Activated CD8-positive, alpha-beta T cell treated with anti-CD3 and anti-CD28 coated beads for 36 hours (primary cell): ENCODE data around the gene TMEM269. TPM values are rescaled to one million over a fixed set of nuclear protein-coding genes. Genes with fewer than 3 reads are reported as not detected.

Experiments
- ATAC-seq: fragments of 200-7000 bp; cut with Tn5 transposase; one replicate; pipeline ENCODE4 v1.10.0; 2021; ENCODE audit warnings: mild to moderate bottlenecking, moderate library complexity
- CTCF ChIA-PET: fragments of 350-600 bp; sonication (Branson Sonifier 250); formaldehyde crosslinking; loops from one replicate; lab custom pipeline; 2021; ENCODE audit warnings: antibody characterized with exemption; lab: Charles Lee
- POLR2A ChIA-PET: fragments of 350-600 bp; sonication (Branson Sonifier 250); formaldehyde crosslinking; loops from one replicate; lab custom pipeline; 2021; ENCODE audit warnings: antibody characterized with exemption; lab: Charles Lee
- DNase-seq: peaks from one replicate; pipeline ENCODE4 v3.0.0-alpha.2; 2020
- H3K27ac Mint-ChIP-seq: one replicate; pipeline ENCODE4 v1.8.0; 2021; ENCODE audit warnings: mild to moderate bottlenecking, mixed read lengths
- H3K27me3 Mint-ChIP-seq: one replicate; pipeline ENCODE4 v1.8.0; 2021; ENCODE audit warnings: mixed read lengths
- H3K36me3 Mint-ChIP-seq: one replicate; pipeline ENCODE4 v1.8.0; 2021; ENCODE audit warnings: low read depth, mixed read lengths
- H3K4me1 Mint-ChIP-seq: one replicate; pipeline ENCODE4 v1.8.0; 2021; ENCODE audit warnings: low read depth, mixed read lengths
- H3K4me3 Mint-ChIP-seq: one replicate; pipeline ENCODE4 v1.8.0; 2021; ENCODE audit warnings: mild to moderate bottlenecking, moderate library complexity, mixed read lengths
- H3K9me3 Mint-ChIP-seq: one replicate; pipeline ENCODE4 v1.8.0; 2021; ENCODE audit warnings: mixed read lengths
- intact Hi-C: fragments of 100-400 bp; cut with micrococcal nuclease; formaldehyde crosslinking; loops from one replicate; pipeline ENCODE4 v1.10.0; 2022
- total RNA-seq, 2 experiments: library from RNA; stranded (reverse); gene quantifications; one replicate each; pipeline ENCODE4 v1.2.3, GENCODE V29; 2021
- TF ChIP-seq, protein P1 (sequence below): fragments of 200-600 bp; IDR thresholded peaks from one replicate; pipeline ENCODE4 v1.8.0; 2022; ENCODE audit warnings: antibody characterized with exemption, mild to moderate bottlenecking

Gene TMEM269
- total RNA-seq, 2 experiments from 2014 or later, result 0.22 to 0.32 TPM

- TF ChIP-seq, protein P1, sequence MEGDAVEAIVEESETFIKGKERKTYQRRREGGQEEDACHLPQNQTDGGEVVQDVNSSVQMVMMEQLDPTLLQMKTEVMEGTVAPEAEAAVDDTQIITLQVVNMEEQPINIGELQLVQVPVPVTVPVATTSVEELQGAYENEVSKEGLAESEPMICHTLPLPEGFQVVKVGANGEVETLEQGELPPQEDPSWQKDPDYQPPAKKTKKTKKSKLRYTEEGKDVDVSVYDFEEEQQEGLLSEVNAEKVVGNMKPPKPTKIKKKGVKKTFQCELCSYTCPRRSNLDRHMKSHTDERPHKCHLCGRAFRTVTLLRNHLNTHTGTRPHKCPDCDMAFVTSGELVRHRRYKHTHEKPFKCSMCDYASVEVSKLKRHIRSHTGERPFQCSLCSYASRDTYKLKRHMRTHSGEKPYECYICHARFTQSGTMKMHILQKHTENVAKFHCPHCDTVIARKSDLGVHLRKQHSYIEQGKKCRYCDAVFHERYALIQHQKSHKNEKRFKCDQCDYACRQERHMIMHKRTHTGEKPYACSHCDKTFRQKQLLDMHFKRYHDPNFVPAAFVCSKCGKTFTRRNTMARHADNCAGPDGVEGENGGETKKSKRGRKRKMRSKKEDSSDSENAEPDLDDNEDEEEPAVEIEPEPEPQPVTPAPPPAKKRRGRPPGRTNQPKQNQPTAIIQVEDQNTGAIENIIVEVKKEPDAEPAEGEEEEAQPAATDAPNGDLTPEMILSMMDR, result no peak
- Mint-ChIP-seq H3K27me3 (no peaks in the 10 kb centered on the region), H3K27ac (peak overlapping the region; percentile 79), H3K4me3 (peak overlapping the region; percentile 92), H3K9me3 (peaks cover 2% of the 10 kb centered on the region), H3K4me1 (peaks cover 28% of the 10 kb centered on the region), H3K36me3 (peaks cover 43% of the 10 kb centered on the region)
- DNase-seq, result peak; percentile 11
- intact Hi-C loops, result no loop called here
- peak; percentile 5 for ATAC-seq
- ChIA-PET POLR2A (interaction anchor here (0.6 to 2.9 kb wide), 9 partner anchors 11 to 325 kb away, joined by 3 to 10 read pairs (median 4); partner anchors contain the start of genes C1orf50, ERMAP, P3H1 and SVBP), CTCF (interaction anchor here (0.9 to 4.0 kb wide), 17 partner anchors 8 to 389 kb away, joined by 3 to 16 read pairs (median 4); partner anchors contain the start of genes C1orf50, P3H1, PPCS and SVBP)
Observed at GRCh38 chr1:42845866-42846256, 61.1 kb downstream of the TMEM269 start.

DNA sequence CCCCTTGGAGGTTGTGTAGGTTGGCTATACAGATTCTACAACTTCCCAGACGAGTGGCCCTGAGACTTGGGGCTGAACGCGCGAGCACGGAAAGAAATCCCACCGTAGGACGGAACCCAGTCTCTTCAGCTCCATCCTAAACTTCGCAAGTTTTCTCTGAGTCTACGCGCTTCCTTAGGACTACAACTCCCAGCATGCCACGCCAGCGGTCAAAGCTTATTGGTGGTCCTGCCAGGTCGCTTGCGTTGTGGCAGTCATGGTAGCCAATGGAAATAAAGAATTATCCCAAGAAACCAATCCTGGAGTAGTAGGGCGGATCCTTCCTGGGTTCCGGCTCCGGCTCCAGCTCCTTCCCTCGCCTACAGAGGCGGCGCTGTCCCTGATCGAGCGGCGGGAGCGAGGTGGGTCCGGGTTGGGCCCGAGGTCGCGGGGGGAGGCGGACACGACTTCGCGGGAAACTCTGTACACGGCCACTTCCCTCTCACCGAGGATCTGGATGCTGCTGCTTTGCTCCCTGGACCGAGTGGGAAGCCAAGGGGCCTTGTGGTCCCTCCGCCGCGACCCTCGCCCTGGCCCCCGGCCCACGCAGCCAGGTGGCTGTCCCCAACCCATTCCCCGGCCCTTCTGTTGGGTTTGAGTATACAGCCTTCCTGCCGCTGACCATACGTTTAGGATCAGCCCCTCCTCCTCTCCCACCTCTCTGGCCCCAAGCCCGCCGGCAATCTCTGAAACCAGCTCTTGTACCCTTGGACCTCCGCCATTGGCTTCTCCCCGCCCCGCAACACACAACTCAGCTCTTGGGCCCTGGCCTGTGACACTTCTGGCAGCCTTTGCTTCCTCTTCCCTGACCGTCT is 61.7 kb downstream of the TMEM269 start, which contains the start of gene ZNF691:
ZNF691 (plus strand) TSS at position 357 of the 854 bp plus-strand sequence. CDS start 3,046 bp downstream, outside the sequence.
- POLR2A ChIA-PET, result interaction anchor here (0.6 to 2.9 kb wide), 11 partner anchors 12 to 325 kb away, joined by 3 to 10 read pairs (median 3); partner anchors contain the start of genes C1orf50, ERMAP, P3H1 and SVBP
- H3K27me3 Mint-ChIP-seq, result no peaks in the 10 kb centered on the region
- H3K36me3 Mint-ChIP-seq, result peaks cover 49% of the 10 kb centered on the region
- H3K4me1 Mint-ChIP-seq, result peaks cover 28% of the 10 kb centered on the region
- DNase-seq, result peak; percentile 95
- ATAC-seq, result peak; percentile 96
- H3K9me3 Mint-ChIP-seq, result peaks cover 5% of the 10 kb centered on the region
- TF ChIP-seq, protein P1, result peak; percentile 25
- H3K4me3 Mint-ChIP-seq, result peak within 1 kb of the TSS; percentile 92
- intact Hi-C loops, result no loop called here
- CTCF ChIA-PET, result interaction anchor here (0.9 to 4.0 kb wide), 19 partner anchors 8 to 390 kb away, joined by 3 to 16 read pairs (median 4); partner anchors contain the start of genes C1orf50, P3H1, PPCS and SVBP
- peak within 1 kb of the TSS; percentile 84 for H3K27ac Mint-ChIP-seq

- H3K36me3 Mint-ChIP-seq, result peaks cover 54% of the 10 kb centered on the region
- H3K9me3 Mint-ChIP-seq, result peaks cover 5% of the 10 kb centered on the region
- ChIA-PET CTCF (interaction anchor here (0.9 to 4.0 kb wide), 14 partner anchors 9 to 226 kb away, joined by 3 to 16 read pairs (median 6); partner anchors contain the start of genes C1orf50, P3H1 and SVBP), POLR2A (interaction anchor here (0.7 to 2.9 kb wide), 6 partner anchors 24 to 164 kb away, joined by 3 to 10 read pairs (median 4); partner anchors contain the start of genes C1orf50, ERMAP, P3H1 and SVBP)
- DNase-seq, result peak; percentile 11
- intact Hi-C loops, result no loop called here
- no peaks in the 10 kb centered on the region for H3K27me3 Mint-ChIP-seq
- ATAC-seq, result no peak
- TF ChIP-seq, protein P1, result no peak
- peaks cover 28% of the 10 kb centered on the region for H3K4me1 Mint-ChIP-seq
- H3K27ac Mint-ChIP-seq, result peak overlapping the region; percentile 84
- peak overlapping the region; percentile 92 for H3K4me3 Mint-ChIP-seq
Observed at GRCh38 chr1:42847111-42847595, 62.4 kb downstream of the TMEM269 start.

DNA sequence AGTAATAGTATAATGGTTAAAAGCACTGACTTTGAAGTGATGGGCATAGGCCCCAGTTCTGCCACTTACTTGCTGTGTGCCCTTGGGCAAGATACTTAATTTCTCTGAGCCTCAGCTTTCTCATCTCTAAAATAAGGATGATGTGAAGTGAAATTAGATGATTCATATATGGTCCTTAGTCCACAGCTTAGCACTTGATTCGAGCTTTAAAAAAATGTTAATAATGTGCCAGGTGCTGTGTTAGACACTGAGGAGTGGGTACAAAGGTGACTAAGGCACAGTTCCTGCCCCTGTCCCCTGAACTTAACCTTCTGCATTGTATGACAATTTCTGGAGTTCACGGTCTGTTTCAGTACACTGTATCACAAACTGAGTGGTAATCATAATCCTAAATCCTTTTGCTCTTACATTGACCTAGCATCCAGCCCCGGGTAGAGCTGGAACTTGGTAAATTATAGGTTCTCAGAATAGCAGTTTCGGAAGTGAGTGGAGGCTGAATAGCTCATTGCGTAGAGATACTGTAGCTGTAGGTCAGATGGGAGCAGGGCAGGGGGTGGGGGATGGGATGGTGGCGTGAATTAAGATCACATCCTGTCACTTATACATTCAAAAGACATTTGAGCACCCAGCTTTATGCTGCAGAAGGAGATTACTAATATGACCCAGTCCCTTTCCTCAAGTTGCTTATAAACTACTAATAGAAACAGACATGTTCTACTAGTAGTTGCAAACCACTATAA is 63.1 kb downstream of the TMEM269 start:
- intact Hi-C loops, result no loop called here
- Mint-ChIP-seq H3K27ac (peak overlapping the region; percentile 84), H3K4me1 (peaks cover 32% of the 10 kb centered on the region), H3K4me3 (peak overlapping the region; percentile 92), H3K36me3 (peaks cover 58% of the 10 kb centered on the region), H3K27me3 (no peaks in the 10 kb centered on the region), H3K9me3 (peaks cover 5% of the 10 kb centered on the region)
- DNase-seq (peak; percentile 59), ATAC-seq (peak; percentile 24)
- CTCF ChIA-PET, result interaction anchor here (1.2 to 4.0 kb wide), 8 partner anchors 12 to 226 kb away, joined by 3 to 16 read pairs (median 5); no protein-coding TSS in a partner anchor
- TF ChIP-seq, protein P1, result no peak
- POLR2A ChIA-PET, result interaction anchor here (0.9 to 1.9 kb wide), 5 partner anchors 12 to 164 kb away, joined by 3 to 5 read pairs (median 4); partner anchors contain the start of genes C1orf50, ERMAP and P3H1
